ENCODE data around the gene CELF5. TPM values are rescaled to one million over a fixed set of nuclear protein-coding genes. Genes with fewer than 3 reads are reported as not detected.
"Not testable (repeated sequence)": the region's sequence is repeated elsewhere in the genome, so short reads cannot be mapped to it uniquely, and the experiment has no call there.

Gene CELF5
- total RNA-seq, 4 donors from 2014 or later: not detected

DNA sequence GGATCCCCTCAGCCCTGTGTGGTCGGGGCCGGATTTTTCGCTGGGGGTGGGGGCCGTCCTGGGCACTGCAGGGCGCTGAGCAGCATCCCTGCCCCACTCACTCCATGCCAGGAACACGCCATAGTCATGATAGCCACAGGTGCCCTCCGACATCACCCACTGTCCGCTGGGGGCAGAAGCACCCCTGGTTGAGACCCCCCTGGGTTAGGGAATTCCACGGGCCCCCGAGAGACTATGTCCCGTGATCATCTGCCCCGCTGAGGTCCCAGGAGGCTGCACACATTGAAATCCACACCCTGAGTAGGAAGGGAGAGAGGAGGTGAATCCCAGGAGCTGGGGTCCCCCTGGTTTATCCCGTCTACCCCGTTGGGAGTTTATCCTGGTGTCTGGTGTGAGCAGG, 22.6 kb upstream of the CELF5 start:
- 91 to 92% methylated on average over 13 of the region's 14 CpGs for WGBS, 2 donors

DNA sequence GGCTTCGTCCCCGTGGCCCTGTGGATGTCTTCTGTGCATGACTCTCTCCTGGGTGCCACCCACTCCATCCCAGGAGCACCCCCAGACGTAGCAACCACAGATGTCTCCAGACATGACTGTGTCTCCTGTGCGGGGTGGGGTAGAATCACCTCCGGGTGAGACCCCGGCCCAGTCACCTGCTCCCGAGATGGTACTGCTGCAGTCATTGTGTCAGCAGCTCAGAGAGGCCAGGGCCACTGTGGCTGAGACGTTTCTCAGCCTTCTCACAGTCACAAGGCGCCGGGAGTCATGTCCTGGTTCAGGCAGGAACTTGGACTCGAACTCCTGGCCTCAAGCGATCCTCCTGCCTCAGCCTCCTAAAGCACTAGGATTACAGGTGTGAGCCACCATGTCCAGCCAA, 22.1 kb upstream of the CELF5 start:
- no peaks in the 10 kb centered on the region for H3K9me3 ChIP-seq
- no peak for DNase-seq (ENCODE audit: low spot score in 2 of 2)
- peaks cover 0 to 94% (median 8%) of the 10 kb centered on the region in 3 donors for H3K36me3 ChIP-seq
- 86 to 87% methylated on average over 11 to 12 of the region's 12 CpGs for WGBS, 2 donors
- H3K27ac ChIP-seq: no peak overlapping the region
- no peak for TF ChIP-seq EP300 (IDR thresholded peaks at IDR 0.05)
- no peak for TF ChIP-seq POLR2A (IDR thresholded peaks at IDR 0.05)
- TF ChIP-seq, protein P1, sequence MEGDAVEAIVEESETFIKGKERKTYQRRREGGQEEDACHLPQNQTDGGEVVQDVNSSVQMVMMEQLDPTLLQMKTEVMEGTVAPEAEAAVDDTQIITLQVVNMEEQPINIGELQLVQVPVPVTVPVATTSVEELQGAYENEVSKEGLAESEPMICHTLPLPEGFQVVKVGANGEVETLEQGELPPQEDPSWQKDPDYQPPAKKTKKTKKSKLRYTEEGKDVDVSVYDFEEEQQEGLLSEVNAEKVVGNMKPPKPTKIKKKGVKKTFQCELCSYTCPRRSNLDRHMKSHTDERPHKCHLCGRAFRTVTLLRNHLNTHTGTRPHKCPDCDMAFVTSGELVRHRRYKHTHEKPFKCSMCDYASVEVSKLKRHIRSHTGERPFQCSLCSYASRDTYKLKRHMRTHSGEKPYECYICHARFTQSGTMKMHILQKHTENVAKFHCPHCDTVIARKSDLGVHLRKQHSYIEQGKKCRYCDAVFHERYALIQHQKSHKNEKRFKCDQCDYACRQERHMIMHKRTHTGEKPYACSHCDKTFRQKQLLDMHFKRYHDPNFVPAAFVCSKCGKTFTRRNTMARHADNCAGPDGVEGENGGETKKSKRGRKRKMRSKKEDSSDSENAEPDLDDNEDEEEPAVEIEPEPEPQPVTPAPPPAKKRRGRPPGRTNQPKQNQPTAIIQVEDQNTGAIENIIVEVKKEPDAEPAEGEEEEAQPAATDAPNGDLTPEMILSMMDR (IDR thresholded peaks at IDR 0.05): no peak
- no peaks in the 10 kb centered on the region for H3K27me3 ChIP-seq
- no peak overlapping the region for H3K4me3 ChIP-seq
- no peaks in the 10 kb centered on the region for H3K4me1 ChIP-seq

More for the DNA sequence above, 22.6 kb upstream of the CELF5 start:
- Histone ChIP-seq H3K4me1 (no peaks in the 10 kb centered on the region), H3K9me3 (no peaks in the 10 kb centered on the region), H3K27ac (no peak overlapping the region), H3K4me3 (no peak overlapping the region), H3K36me3 (peaks cover 0 to 94% (median 7%) of the 10 kb centered on the region in 3 donors), H3K27me3 (no peaks in the 10 kb centered on the region)
- TF ChIP-seq, protein P1 (IDR thresholded peaks at IDR 0.05): no peak
- TF ChIP-seq POLR2A (IDR thresholded peaks at IDR 0.05): no peak
- TF ChIP-seq EP300 (IDR thresholded peaks at IDR 0.05): no peak
- no peak for DNase-seq (ENCODE audit: low spot score in 2 of 2)

DNA sequence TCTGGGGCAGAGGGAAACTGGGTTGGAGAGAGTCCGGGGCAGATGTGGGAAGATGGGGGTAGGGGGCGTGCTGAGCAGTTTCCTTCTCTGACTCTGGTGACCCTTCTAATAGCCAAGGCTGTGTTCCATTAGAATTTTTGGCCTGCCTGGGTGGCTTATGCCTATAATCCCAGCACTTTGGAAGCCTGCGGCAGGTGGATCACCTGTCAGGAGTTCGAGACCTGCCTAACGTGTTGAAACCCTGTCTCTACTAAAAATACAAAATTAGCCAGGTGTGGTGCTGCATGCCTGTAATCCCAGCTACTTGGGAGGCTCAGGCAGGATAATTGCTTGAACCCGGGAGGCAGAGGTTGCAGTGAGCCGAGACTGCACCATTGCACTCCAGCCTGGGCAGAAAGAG, 21.6 kb upstream of the CELF5 start:
- not testable (repeated sequence) for H3K4me1 ChIP-seq; H3K27ac ChIP-seq; H3K27me3 ChIP-seq; H3K4me3 ChIP-seq; DNase-seq (ENCODE audit: low spot score in 2 of 2); H3K9me3 ChIP-seq
- H3K36me3 ChIP-seq: peaks cover 0 to 94% (median 12%) of the 10 kb centered on the region in 3 donors
- WGBS, 2 donors: 88 to 91% methylated on average over 7 of the region's 7 CpGs

DNA sequence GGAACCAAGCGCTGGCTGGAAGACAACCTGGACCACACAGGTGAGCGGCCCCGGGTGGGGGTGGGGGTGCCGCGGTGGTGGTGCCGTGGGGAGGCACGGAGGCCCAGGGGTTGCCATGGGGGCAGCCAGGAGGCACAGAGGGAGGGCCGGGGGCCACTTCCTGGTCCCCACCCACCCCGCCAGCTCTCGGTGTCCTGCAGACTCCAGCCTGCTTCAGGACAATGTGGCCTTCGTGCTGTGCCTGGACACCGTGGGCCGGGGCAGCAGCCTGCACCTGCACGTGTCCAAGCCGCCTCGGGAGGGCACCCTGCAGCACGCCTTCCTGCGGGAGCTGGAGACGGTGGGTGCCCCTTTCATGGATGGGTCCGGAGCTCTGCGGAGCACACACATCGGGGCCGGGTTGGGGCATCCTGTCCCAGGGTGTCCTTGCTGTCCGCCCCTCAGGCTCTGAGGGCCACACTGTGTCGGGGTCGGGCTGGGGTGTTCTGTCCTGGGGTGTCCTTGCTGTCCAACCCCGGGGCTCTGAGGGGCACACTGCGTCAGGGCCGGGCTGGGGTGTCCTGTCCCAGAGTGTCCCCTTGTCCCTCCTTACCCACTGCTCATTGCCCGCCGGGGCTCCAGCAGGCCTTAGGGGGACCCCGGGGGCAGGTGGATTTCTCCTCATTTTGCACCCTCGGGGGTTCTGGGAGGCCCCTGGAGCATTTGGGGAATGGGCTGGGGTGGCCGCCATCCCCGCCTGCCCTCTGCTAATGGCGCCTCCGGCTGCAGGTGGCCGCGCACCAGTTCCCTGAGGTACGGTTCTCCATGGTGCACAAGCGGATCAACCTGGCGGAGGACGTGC, 20.4 kb upstream of the CELF5 start:
- WGBS, 2 donors: 90 to 91% methylated on average over 18 to 31 of the region's 43 CpGs
- TF ChIP-seq, protein P1 (IDR thresholded peaks at IDR 0.05): no peak
- TF ChIP-seq POLR2A (IDR thresholded peaks at IDR 0.05) (no peak), EP300 (IDR thresholded peaks at IDR 0.05) (no peak)
- Histone ChIP-seq H3K9me3 (no peaks in the 10 kb centered on the region), H3K4me3 (no peak overlapping the region), H3K27ac (no peak overlapping the region), H3K27me3 (no peaks in the 10 kb centered on the region), H3K36me3 (peaks cover 0 to 96% (median 15%) of the 10 kb centered on the region in 3 donors), H3K4me1 (no peaks in the 10 kb centered on the region)
- no peak for DNase-seq (ENCODE audit: low spot score in 2 of 2)

DNA sequence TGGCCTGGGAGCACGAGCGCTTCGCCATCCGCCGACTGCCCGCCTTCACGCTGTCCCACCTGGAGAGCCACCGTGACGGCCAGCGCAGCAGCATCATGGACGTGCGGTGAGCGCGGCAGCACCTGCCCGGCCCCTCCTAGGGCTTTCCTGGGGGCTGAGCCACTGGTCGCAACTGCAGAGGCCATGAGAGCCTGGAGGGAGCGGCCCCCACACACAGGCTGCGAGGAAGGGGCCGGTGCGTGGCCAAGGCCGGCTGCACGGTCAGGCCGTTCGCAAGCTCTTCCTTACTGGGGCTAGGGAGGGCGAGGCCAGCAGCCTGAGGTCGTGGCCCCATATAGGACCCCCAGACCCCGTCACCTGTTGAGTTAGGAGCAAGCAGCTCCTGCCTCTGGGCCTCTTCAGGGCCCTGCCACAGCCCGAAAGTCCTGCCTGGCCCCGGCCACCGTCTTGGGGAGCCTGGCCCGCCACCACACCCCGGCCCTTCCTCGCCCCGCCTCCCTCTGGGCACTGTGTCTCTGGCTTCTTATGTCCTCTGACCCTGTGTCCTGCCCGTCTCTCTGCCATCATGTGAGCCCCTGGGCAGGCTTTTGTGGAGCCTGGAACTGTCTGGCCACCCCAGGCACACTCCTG, 19.7 kb upstream of the CELF5 start:
- no peaks in the 10 kb centered on the region for H3K9me3 ChIP-seq
- no peaks in the 10 kb centered on the region for H3K4me1 ChIP-seq
- DNase-seq (ENCODE audit: low spot score in 2 of 2): no peak
- no peaks in the 10 kb centered on the region for H3K27me3 ChIP-seq
- peaks cover 0 to 96% (median 15%) of the 10 kb centered on the region in 3 donors for H3K36me3 ChIP-seq
- 84 to 95% methylated on average over 17 to 29 of the region's 35 CpGs for WGBS, 2 donors
- TF ChIP-seq, protein P1 (IDR thresholded peaks at IDR 0.05): no peak
- TF ChIP-seq POLR2A (IDR thresholded peaks at IDR 0.05) (no peak), EP300 (IDR thresholded peaks at IDR 0.05) (no peak)
- H3K27ac ChIP-seq: no peak overlapping the region
- no peak overlapping the region for H3K4me3 ChIP-seq
